ENCODE data around the gene PPRC1. TPM values are rescaled to one million over a fixed set of nuclear protein-coding genes. Genes with fewer than 3 reads are reported as not detected.

The PPRC1 gene
- total RNA-seq, result 20.6 and 29.5 TPM in 2 replicates

GRCh38 chr10:102132563-102133372, at the start of gene PPRC1:
TSS of gene PPRC1 (plus strand) at chr10:102133040. CDS start at chr10:102133069, 29 bp downstream.

GRCh38 chr10:102120142-102120990, 12.5 kb upstream of the PPRC1 start, which contains the start of gene LDB1:
TSS of gene LDB1 (minus strand) at chr10:102120368. CDS start at chr10:102120110, 258 bp downstream.

DNA sequence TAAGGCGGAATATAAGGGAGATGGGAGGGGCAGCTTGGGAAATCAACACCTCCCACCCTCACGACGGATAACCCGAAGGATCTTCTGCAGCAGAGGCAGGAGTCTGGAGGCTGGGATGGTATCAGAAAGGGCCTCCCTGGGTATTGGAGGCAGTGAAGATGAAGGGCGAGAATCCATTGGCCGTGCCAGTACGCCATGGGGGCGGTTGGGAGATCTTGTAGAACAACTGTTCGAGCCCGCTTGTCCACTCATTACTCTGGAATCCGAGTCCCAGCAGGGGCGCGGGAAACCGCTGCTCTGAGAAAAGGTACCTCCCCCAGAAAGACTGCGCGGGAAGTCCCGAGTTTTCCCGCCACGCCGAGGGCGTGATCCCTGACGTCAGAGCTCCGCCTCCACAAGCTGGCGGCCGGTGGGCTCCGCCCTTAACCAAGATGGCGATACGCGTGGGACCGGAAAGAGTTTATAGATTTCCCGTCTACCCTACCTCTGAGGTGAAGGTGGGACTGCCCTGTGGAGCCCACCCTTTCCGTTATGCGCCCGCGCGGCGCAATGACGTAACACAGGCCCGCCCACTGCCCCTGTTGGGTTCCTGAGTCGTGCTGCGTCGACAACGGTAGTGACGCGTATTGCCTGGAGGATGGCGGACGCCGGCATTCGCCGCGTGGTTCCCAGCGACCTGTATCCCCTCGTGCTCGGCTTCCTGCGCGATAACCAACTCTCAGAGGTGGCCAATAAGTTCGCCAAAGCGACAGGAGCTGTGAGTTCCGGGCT, 19.1 kb downstream of the PPRC1 start, which contains the start of gene NOLC1:
NOLC1 (plus strand) TSS at position 616 of the 771 bp plus-strand sequence; CDS start at position 638, 22 bp downstream.

Other genes with a start within 250 kb of the PPRC1 start
- 9.1 and 12.7 TPM in 2 replicates for gene ARMH3, start 76.9 kb upstream of the PPRC1 start, total RNA-seq
- gene HPS6, start 67.7 kb upstream of the PPRC1 start, total RNA-seq, result 49.8 and 52.5 TPM in 2 replicates
- 40.4 and 55.8 TPM in 2 replicates for gene LDB1, start 12.7 kb upstream of the PPRC1 start, total RNA-seq
- gene NOLC1, start 19.3 kb downstream of the PPRC1 start, total RNA-seq, result 105 and 141 TPM in 2 replicates
- 0.56 TPM in 1 of 2 replicates, not detected in the other for gene ELOVL3, start 93.3 kb downstream of the PPRC1 start, total RNA-seq
- not detected in 2 replicates for gene PITX3, start 108.5 kb downstream of the PPRC1 start, total RNA-seq
- 31.0 and 45.8 TPM in 2 replicates for gene GBF1, start 112.5 kb downstream of the PPRC1 start, total RNA-seq